NOMO-1 (cell line): ENCODE results near the gene SLC36A3.
"Not testable (repeated sequence)": the region's sequence is repeated elsewhere in the genome, so short reads cannot be mapped to it uniquely, and the experiment has no call there.

ENCODE experiments used
- DNase-seq, 2 experiments: peaks; one replicate each; lab custom pipeline; 2025; ENCODE audit not compliant: unreplicated experiment in 2 of 2; lab: John Stamatoyannopoulos, UW

The SLC36A3 gene

DNA sequence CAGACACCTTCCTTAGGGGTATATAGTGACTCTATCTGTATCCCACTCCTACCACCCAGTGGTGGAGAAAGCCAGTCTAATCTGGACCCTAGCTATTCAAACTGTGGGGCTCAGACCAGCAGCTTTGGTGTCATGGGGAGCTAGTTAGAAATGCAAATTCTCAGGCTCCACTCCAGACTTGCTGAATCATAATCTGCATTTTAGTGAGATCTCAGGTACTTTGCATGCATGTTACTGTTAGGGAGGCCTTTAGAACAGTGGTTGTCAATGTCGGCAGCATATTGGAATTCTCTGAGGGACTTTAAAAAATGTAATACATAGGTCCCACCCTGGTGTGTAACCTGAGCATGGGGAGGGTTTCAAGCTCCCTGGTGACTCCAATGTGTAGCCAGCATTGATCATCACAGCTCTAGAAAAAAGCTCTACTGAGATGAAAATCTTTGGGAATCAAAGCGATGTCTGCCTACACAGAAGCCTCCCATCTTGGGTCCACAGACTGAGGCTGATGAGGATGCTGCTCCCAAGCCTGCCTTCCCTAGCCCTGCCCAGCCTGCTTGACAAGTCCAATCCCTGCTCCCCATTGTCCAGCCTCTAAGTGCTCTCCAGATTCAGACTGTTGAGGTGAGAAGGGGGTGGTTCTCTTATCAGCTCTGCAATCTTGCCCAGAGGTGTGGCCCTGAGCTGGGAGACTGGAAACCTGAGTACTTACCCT lies 62.5 kb downstream of the SLC36A3 start:
- DNase-seq, result no peak

DNA sequence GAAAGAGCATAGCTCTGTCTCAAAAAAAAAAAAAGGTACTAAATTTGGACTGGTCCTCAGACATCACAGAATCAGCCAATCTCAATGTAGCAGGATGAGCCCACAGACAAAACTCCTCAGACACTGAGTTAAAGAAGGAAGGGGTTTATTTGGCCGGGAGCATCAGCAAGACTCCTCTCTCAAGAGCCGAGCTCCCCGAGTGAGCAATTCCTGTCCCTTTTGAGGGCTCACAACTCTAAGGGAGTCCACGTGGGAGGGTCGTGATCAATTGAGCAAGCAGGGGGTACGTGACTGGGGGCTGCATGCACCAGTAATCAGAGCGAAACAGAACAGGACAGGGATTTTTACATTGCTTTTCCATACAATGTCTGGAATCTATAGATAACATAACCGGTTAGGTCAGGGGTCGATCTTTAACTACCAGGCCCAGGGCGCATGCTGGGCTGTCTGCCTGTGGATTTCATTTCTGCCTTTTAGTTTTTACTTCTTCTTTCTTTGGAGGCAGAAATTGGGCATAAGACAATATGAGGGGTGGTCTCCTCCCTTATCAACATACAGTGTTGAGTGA lies 63.2 kb downstream of the SLC36A3 start:
- not testable (repeated sequence) for DNase-seq

DNA sequence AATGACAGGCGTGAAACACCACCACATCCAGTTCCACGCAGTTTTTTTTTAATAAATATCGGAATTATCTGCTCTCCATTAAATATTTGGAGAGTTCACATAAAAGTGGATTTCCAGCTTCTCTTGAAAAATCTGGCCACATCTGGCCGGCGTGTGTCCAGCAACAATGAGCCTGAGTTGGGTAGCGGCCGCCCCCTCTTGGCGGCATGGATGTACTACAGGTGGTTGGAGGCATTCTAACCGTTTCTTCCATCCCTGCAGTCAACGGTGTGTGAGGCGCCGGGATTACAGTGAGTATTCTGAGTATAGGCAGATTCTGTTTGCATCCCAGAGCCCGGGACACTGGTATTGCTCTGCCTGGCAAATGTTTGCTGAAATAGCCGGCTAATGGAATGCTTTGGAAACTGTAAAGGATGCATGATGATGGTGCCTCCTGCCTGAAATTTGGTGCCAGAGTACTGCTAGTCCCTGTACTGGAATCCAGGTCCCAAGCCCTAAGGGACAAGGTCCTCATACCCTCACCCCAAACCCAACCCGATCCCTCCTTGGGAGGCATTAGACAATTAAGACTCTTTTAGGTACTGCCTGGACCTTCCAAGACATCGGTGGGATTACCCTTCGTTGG lies 64.2 kb downstream of the SLC36A3 start:
- DNase-seq, result peak; percentile 44 to 49

DNA sequence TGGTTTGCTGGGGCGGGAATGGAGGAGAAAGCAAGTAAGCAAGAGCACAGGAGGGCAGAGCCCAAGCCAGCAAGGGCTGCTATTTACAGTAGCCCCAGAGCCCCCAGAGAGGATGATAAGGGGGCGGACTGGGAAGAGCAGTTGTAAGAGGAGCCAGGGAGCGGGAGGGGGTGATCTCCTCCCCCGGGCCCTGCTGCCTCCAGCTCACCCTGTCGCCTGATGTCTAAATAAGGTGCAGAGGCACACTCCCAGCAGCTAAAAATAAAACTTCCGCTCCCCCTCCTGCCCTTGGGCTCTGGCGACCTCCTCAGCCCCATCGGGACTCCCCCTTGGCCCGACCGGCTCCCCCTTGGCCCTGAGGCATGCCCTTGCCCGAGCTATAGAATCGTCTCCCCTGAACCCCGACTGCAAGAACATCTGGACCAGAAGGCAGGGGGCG lies 65.2 kb downstream of the SLC36A3 start:
- no peak for DNase-seq

DNA sequence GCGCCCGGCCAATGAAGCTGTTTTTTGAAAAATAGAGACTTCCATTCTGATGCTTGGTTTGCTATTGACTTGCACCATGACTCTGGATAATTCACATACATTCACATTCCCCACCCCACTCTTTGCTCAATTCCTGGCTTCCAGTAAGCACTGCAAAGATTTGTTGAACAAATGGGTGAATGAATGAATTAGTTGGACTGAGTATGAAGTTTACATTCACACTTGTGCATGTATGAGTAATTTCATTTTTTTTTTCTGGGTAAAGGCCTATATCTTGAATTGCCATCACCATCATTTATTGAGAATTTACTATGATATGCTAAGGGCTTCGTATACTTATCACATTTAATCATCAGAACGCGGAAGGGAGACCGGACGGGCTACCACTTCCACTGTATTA lies 65.9 kb downstream of the SLC36A3 start:
- DNase-seq, result no peak

DNA sequence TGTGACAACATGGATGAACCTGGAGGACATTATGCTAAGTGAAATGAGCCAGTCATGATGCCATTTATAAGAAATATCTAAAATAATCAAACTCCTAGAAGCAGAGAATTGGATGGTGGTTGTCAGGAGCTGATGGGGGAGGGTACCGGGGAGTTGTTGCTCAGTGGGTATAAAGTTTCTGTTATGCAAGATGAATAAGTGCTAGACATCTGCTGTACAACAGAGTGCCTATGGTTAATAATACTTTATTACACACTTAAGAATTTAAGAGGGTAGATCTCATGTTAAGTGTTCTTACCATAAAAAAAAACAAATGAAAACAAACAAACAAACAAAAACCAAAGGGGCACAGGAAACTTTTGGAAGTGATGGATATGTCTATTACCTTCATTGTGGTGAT lies 66.7 kb downstream of the SLC36A3 start:
- no peak for DNase-seq

DNA sequence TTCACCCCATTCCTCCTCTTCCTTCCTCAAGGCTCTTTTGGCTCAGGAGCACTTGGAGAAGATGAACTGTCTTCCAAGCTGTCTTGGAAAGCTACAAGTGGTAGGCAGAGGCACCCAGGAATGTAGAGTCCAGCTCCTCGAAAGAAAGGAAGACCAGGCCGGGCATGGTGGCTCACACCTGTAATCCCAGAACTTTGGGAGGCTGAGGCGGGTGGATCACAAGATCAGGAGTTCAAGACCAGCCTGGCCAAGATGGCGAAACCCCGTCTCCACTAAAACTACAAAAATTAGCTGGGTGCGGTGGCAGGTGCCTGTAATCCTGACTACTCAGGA lies 68.4 kb downstream of the SLC36A3 start:
- DNase-seq, result not testable (repeated sequence)

DNA sequence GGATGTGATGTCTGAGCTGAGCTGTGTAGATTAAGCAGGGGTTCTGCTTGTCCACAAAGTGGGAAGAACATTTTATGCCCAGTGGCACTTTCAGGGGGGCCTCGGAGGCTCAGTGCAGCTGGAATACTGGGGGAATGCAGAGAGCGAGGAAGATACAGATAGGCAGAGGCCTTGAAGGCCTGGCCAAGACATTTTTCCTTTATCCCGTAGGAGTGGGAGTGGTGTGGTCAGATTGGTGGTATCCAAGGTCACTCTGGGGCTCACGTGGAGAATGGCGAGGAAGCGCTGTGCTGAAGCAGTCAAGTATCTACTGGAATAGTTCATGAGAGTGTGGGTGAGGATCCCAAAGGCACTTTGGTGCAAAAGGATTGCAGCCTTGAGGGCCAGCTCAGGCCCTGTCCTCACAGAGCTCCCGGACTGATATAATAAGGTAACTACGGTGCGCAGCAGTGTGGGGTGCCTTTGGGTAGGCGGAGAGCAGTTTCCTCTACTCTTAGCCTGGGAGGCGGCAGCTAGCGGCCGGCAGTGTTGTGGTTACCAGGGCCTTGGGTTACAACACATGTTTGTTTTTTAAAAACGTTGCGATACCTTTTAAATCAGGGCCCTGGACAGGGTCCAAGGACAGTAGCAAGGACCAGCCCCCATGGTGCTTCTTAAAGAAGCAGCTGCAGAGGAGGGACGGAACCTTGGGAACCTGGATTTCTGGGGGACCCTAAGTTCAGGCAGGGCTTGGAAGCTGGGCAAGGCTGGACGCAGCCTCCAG lies 68.9 kb downstream of the SLC36A3 start:
- peak; percentile 56 to 57 for DNase-seq

DNA sequence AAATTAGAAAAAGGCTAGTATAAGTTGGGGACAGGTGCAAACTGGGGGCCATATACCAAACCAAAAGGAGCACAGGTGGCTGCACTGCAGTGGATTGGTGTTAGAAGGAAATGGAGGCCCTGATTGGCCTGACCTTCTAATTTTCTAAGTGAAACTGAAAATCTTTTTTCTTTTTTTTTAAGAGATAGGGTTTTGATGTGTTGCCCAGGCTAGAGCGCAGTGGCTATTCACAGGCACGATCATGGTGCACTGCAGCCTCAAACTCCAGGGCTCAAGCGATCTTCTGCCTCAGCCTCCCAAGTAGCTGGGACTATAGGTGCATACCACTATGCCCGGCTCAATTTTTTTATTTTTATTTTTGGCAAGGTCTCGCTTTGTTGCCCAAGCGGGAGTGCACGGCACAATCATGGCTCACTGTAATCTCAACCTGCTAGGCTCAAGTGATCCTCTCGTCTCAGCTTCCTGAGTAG lies 69.9 kb downstream of the SLC36A3 start:
- no peak for DNase-seq

DNA sequence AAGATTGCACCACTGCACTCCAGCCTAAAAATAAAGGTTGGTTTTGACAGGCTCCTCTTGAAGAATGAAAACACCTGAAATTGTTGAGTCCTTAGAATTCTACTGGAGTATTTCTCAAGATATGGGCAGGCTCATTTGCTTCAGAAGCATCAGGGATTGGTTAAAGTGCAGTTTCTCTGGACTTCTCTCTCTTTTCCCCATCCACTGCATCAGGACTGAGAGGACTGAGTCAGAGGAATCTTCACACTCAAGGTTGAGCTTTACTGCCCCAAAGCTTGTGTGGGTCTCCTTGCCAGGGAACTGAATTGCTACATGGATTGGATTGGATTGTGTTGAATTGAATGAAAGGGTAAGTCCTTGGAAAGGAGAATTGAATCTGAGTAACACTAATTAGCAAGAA lies 72.2 kb downstream of the SLC36A3 start:
- no peak for DNase-seq

DNA sequence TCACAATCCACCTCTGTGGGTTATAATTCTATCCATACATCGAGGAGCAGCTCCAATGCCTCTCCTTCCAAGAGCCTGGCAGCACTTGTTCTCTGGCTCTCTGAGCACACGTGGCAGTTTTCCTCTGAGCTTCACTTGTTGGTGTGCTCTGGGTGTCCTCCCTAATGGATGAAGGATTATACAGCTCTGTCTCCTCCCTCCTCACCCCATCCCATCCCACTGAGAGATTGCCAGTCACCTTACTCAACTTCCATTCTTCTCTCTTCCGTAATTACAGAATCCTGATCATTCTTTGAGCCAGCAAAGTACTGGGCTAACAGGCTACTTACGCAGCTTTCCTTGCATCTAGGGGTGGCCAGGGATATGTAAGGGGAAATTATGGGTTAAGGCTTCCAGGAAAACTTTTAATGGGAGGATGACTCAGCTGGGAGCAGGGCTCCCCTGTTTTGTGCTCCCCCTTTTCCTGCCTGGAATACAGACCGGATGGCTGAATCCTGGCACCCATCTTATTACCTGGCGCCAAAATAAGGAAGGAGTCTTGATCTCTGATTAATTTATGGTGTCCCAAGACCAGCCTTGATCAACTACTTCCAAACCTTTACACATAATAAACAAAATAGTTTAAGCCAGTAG lies 73.4 kb downstream of the SLC36A3 start:
- DNase-seq, result no peak

DNA sequence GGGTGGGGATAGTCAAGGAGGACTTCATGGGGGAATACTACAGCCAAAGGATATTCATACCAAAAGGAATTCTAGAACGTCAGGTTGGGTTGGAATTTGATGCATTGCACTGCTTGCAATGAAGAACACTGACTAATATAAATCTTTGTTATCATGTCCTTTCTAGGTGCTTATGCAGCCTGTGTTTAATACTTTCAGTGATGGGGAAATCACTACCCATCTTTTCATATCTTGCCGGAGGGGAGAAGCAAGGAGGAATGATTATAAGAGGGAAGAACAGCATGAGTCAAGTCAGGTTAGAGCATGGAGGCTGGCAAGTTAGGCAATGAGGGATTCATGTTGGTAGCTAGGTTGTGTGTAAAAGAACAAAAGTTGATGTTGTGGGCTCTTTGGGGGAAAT lies 74.6 kb downstream of the SLC36A3 start:
- no peak for DNase-seq

DNA sequence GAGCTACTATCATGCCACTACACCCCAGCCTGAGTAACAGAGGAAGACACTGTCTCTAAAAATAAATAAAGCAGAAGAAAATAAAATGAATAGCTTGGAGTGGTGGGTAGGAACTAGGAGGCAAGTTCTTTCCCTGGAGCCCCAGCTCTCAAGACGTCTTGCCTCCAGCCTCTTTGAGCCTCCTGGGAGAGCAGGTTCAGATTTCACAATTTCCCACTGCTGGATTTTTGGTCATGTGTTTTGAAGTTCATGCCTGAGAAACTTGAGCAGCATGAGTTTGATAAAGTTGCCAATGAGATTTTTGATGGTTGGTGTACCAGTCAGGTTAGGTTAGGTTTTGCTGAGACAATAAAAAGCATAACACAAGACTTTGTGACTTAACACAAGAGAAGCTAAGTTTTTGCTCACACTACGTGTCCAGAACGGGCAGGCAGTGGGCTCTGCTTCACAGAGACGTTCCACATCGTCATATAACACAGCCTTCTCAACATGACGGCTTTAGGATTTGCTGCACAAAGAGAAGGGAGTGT lies 75.6 kb downstream of the SLC36A3 start:
- peak in 1 of 2 experiments; percentile 21 for DNase-seq
